PFSK-1 (cell line): Measurements from ENCODE around the gene EYA2.

Experiments used
- FOXP2 ChIP-seq: optimal IDR thresholded peaks from 2 replicates; pipeline ENCODE3; 2011; ENCODE audit warnings: borderline replicate concordance, control low read depth, inconsistent platforms; ENCODE audit not compliant: insufficient read depth; ENCODE audit errors: extremely low read length, extremely low read depth
- POLR2AphosphoS5 ChIP-seq: IDR thresholded peaks from 2 replicates; pipeline ENCODE4 v1.6.1; 2012; ENCODE audit warnings: low read depth, mild to moderate bottlenecking, control low read depth, low read length, moderate library complexity
- REST ChIP-seq, 2 experiments: IDR thresholded peaks; 2 replicates each; pipeline versions ENCODE4 v1.6.1 to v1.8.0; 2011 to 2012; ENCODE audit warnings: low read depth in 2 of 2, low read length in 2 of 2, control low read depth in 1 of 2, inconsistent platforms in 1 of 2, mild to moderate bottlenecking in 1 of 2, moderate library complexity in 1 of 2; ENCODE audit not compliant: insufficient read depth in 1 of 2
- SIN3A ChIP-seq: IDR thresholded peaks from 2 replicates; pipeline ENCODE4 v1.6.1; 2012; ENCODE audit warnings: mild to moderate bottlenecking, low read length, moderate library complexity, borderline replicate concordance; ENCODE audit not compliant: insufficient read depth
- TAF1 ChIP-seq: IDR thresholded peaks from 2 replicates; pipeline ENCODE4 v1.6.1; 2012; ENCODE audit warnings: low read length, control low read depth, borderline replicate concordance; ENCODE audit not compliant: insufficient read depth

Gene EYA2

GRCh38 chr20:47016068-47016664 lies 121.5 kb downstream of the EYA2 start:
- peak; percentile 62 to 89 for TF ChIP-seq REST (IDR thresholded peaks at IDR 0.05; ENCODE audit: insufficient read depth in 1 of 2, low read depth in 2 of 2, low read length in 2 of 2)
- TF ChIP-seq FOXP2: no peak
- TF ChIP-seq SIN3A: no peak
- no peak for TF ChIP-seq POLR2AphosphoS5
- no peak for TF ChIP-seq TAF1

- TF ChIP-seq POLR2AphosphoS5 (no peak), FOXP2 (no peak), TAF1 (no peak), REST (IDR thresholded peaks at IDR 0.05; ENCODE audit: insufficient read depth in 1 of 2, low read depth in 2 of 2, low read length in 2 of 2) (no peak), SIN3A (no peak)
Measured at GRCh38 chr20:47018381-47018780, 123.7 kb downstream of the EYA2 start.

- no peak for TF ChIP-seq FOXP2
- no peak for TF ChIP-seq POLR2AphosphoS5
- TF ChIP-seq REST (IDR thresholded peaks at IDR 0.05; ENCODE audit: insufficient read depth in 1 of 2, low read depth in 2 of 2, low read length in 2 of 2): no peak
- TF ChIP-seq TAF1: no peak
- no peak for TF ChIP-seq SIN3A
Measured at GRCh38 chr20:47019121-47019824, 124.6 kb downstream of the EYA2 start.

GRCh38 chr20:47020231-47020630 lies 125.6 kb downstream of the EYA2 start:
- no peak for TF ChIP-seq FOXP2
- no peak for TF ChIP-seq REST (IDR thresholded peaks at IDR 0.05; ENCODE audit: insufficient read depth in 1 of 2, low read depth in 2 of 2, low read length in 2 of 2)
- no peak for TF ChIP-seq POLR2AphosphoS5
- no peak for TF ChIP-seq TAF1
- TF ChIP-seq SIN3A: no peak
